Amniotic stem cell (primary cell): ENCODE data around the gene TMED6.

ENCODE experiments used
- DNase-seq: peaks from one replicate; lab custom pipeline; 2025; lab: John Stamatoyannopoulos, UW

TMED6 gene

GRCh38 chr16:69324013-69324531, 27.5 kb downstream of the TMED6 start:
- no peak for DNase-seq

DNA sequence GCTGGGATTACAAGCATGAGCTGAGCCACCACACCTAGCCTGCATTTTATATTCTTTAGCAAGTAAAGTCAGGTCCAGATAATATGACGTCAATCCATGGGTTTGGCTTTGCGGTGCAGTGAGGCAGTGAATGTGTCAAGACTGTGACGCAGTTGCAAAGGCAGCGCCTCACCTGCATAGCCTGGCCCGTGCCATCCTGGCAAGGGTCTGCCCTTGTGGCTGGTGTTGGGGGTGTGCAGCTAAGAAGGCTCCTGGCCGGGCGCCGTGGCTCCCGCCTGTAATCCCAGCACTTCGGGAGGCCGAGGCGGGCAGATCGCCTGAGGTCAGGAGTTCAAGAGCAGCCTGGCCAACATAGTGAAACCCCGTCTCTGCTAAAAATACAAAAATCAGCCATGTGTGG, 28.2 kb downstream of the TMED6 start:
- no peak for DNase-seq

DNA sequence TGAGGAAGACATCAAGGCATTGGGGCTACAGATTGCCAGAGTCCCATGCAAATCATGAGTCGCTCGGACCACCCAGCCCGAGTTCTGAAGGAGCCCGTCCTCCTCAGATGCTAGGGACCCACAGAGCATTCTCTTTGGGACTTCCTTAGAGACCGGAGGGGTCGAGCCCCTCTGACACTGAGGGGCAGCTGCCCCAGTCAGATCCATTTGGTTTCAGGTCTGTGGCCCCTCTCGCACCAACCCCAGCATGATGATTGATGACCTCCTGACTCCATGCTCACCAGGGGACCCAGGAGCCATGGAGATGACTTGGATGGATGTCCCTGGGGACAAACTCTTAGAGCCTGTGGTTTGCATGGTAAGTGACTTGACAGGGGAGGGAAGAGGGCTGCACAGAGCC, 29.2 kb downstream of the TMED6 start:
- no peak for DNase-seq

GRCh38 chr16:69321080-69321479, 30.5 kb downstream of the TMED6 start:
- DNase-seq, result no peak

DNA sequence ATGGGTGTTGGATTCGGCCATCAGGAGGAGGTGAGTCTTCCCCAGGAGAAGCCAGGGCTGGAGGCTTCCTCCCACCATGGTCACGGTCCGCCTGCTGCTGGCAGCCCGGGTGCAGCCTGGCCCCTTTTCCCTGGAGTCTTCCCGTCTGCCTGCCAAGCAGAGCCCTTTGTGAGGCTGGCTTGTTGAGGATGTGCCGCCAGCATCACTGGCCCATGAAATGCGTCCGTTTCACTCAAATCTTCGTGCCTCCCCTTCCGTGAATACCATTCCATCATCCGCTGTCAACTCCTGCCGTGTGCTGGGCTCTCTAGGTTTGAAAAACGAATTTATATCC, 30.9 kb downstream of the TMED6 start:
- DNase-seq, result no peak

GRCh38 chr16:69319826-69320739, 31.5 kb downstream of the TMED6 start:
- DNase-seq, result no peak

DNA sequence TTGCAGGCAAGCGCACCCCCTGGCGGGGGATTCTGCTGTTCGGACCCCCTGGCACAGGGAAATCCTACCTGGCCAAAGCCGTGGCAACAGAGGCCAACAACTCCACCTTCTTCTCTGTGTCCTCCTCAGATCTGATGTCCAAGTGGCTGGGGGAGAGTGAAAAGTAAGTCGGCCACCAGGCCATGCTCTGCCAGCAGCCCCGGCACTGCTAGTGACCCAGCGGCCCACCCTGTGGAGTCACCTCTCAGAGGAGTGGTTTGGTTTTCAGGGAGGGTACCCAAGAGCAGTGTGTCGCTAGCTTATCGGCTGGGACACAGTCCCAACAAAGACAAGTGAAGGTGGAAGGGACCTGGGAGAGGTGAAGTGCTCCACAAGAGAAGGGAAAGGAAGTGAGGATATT, 32.2 kb downstream of the TMED6 start:
- DNase-seq, result no peak

DNA sequence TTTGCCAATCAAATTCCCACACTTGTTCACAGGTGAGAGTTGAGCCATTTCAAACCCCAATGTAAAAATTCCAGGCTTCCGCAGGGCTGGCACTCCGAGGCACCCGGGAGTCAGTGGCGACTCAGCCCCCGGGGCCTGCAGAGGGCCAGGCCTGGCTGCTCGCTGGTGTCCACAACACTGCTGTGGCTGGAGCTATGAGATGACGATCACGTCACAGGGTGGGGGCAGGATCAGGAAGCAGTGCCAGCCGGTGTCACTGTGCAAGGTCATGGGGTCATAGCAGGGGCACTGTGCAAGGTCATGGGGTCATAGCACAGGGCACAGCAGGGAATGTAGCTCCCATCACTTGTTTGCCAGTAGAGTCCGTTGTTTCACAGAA, 32.7 kb downstream of the TMED6 start:
- DNase-seq, result no peak

- no peak for DNase-seq
These were observed 33.2 kb downstream of the TMED6 start for GRCh38 chr16:69318177-69318910.

DNA sequence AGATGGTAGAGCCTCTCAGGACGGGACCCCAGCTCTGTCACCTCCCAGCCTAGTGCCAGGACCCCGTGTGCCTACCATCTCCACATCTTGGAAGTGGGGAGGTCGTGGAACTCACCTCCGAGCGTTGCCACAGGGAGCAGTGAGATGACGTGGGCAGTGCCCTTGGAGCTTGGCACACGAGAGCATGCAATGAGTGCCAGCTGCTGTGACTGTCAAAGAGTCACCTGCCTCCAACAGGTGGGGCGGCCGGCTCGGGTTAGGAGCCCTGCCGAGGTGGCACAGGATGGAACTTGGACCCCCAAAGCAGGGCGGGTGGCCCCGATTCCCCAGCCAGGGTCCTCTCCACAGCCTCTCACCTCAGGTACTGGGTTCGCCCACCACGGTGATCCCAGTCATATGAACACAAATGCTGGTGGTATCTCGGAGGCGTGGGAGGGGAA, 35.0 kb downstream of the TMED6 start:
- DNase-seq, result no peak

DNA sequence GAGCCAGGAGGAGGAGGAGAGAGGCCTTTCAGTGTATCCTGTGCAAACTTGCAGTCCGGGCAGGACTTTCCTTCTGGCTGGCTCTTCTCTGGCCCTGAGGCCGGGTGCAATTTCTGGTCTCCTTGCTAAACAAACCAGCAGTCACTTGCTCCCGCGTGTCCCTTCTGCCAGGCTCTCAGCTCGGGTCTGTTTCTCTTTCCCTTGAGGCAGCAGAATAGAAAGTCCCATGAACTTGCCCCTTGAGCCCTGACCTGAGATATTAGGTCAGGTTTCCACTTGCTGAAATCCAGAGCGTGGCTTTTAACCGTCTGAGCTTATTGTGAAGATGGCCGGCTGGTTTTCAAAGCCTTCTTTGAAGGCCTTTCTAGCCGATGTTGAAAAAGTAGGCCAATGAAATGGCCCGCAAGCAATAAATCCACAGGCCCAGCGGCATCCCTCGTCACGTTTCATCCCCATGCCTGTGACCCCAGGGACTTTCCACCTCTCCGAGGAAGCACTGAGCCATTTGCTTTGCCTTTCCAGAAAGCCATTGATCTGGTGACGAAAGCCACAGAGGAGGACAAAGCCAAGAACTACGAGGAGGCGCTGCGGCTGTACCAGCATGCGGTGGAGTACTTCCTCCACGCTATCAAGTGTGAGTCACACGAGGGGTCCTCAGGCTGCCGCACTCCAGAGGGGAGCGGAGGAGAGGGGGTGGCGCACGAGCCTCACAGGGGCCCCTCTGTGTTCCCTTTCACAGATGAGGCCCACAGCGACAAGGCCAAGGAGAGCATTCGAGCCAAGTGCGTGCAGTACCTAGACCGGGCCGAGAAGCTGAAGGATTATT, 35.9 kb downstream of the TMED6 start:
- DNase-seq, result no peak

- DNase-seq, result no peak
These were observed 37.1 kb downstream of the TMED6 start for GRCh38 chr16:69314534-69314933.

DNA sequence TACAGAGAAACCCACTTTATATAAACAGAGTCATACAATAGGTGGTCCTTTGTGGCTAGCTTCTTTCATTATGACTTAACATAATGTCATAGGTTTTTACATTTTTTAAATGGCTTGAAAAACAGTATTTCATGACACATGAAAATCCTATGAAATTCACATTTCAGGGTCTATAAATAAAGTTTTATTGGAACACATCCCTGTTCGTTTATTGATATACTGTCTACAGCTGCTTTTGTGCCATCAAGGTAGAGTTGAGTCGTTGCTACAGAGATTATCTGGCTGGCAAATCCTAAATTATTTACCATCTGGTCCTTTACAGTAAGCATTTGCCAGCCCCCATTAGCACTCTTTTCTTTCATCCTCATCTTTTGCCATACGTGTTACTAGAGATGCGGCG, 38.1 kb downstream of the TMED6 start:
- DNase-seq, result no peak

GRCh38 chr16:69311533-69312387, 39.8 kb downstream of the TMED6 start:
- no peak for DNase-seq

DNA sequence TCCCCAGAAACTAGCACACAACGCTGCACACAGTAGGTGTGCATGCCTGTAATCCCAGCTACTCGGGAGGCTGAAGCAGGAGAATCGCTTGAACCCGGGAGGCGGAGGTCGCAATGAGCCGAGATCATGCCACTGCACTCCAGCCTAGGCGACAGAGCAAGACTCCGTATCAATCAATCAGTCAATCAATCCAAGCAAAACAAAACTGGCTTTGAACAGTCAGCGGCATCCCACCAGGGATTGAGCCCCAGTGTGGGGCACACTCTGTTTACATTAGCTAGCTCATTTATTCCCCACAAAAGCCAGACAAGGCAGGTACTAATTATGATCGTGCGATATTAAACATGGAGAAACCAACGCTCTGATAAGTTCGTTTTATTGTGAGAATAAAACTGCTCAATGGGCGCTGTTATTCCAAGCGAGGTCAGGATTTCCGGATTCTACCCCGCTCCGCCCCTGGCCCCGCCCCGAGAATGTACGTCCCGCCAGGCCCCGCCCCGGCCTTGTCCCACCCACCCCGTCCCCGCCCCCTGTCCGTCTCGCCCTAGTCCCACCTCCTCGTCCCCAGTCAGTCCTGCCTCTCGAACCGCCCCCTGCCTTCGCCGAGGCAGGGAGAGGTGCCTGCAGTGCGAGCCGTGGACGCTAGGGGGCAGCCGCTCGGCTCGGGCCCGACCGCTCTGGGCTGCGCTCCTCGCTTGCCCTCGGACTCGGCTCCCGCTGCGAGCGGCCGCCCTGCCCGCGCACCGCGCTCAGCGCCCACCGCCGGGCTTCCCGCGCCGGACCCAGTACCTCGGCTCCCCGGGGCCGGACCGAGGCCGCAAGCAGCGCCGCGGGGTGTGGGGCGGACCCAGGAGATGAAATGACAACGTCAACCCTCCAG, 40.7 kb downstream of the TMED6 start, which contains the start of gene VPS4A:
Gene VPS4A, plus strand, starts transcription at position 698 of the 880 bp plus-strand sequence. Its CDS starts 162 bp downstream, at position 860.
- DNase-seq, result peak; percentile 86

- no peak for DNase-seq
These were observed 42.3 kb downstream of the TMED6 start for GRCh38 chr16:69309316-69309715.

DNA sequence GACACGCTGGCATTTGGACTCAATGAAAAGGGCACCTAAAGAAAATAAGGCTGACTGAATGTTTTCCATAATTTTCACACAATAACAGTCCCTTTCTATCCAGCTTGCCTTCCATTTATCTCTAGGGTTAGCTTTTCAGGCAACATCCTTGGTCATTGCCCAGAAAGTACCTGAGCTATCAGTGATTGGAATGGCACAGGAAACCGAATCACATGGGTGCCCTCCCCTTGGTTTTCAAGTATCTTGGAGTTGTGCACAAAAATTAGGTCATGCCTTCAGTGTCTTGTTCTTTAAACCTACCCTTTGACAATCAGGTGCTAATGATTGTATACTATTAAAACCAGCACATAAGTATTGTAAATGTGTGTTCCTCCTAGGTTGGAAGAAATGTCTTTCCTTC, 43.7 kb downstream of the TMED6 start:
- no peak for DNase-seq

GRCh38 chr16:69307091-69307490, 44.5 kb downstream of the TMED6 start:
- DNase-seq, result no peak

DNA sequence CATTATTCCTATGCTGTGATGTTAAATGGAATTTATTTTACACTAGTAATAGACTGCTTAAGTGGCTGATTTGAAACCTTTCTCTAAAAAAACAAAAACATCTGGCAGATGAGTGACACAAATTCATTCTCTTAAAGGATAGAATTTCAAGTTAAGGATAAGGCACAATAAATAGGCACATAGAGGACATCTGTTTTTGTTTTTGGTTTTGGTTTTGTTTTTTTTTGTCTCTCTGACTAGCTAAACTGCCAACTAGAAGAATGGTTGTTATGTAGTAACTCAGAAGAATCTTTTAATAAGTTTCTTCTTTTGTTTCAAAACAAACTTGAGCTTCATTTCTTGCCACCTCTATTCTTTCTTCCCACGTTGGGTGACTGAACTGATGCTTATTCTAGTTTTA, 45.6 kb downstream of the TMED6 start:
- DNase-seq, result no peak

DNA sequence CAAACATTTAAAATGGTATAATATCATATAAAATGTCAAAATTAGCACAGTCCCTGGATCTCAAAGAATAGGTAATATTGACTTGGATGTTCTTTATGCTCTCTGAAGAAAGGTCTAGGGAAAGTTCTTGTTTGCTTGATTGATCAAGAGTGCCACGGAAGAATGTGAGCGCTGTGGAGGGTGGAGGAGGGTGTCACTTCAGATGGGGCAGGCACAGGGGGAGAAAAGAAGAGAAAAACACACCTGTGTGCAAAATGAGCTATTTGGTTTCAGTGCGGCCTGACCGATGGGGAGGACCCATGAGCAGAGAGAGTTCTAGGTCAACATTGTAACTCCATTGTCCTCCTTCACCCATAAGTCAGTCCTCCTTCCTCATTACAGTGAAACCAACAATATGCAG, 49.3 kb downstream of the TMED6 start:
- no peak for DNase-seq
